ENCODE data around the gene FILIP1L.

FILIP1L gene

GRCh38 chr3:100008081-100008698 lies 106.1 kb downstream of the FILIP1L start:
- no peak for DNase-seq

- no peak for DNase-seq
These were observed 107.0 kb downstream of the FILIP1L start for GRCh38 chr3:100007313-100007712.

DNA sequence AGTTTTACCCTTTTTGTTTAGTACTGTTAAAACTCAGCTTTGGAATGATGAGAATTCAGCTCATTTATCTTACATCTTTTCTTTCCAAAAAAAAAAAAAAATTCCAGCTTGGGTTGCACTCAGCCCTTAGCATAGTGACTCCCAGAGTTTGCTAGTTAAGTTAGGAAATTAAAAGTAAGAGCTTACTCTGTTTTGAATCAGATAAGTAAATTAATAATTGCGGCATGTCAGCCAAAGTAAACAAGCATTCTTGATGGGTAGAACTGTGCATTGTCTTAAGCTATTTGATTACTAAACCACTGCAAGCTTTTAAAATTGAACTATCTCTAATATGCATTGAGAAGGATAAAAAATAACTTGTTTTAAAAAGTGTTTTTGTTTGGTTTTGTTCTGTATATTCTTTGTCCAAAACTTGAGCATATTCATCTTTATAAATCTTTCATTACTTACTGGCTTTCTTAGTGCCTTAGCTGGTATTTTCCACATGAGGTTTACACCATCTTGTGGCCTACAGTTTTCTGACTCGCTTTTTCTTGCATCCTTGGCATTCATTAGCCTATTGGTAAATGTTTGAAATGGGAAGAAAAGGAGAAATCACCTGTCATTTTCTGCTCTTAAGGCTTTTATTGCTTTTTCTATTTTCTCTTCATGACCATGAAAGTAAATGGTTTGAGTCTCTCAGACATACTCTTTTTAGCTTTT lies 107.6 kb downstream of the FILIP1L start:
- no peak for DNase-seq

DNA sequence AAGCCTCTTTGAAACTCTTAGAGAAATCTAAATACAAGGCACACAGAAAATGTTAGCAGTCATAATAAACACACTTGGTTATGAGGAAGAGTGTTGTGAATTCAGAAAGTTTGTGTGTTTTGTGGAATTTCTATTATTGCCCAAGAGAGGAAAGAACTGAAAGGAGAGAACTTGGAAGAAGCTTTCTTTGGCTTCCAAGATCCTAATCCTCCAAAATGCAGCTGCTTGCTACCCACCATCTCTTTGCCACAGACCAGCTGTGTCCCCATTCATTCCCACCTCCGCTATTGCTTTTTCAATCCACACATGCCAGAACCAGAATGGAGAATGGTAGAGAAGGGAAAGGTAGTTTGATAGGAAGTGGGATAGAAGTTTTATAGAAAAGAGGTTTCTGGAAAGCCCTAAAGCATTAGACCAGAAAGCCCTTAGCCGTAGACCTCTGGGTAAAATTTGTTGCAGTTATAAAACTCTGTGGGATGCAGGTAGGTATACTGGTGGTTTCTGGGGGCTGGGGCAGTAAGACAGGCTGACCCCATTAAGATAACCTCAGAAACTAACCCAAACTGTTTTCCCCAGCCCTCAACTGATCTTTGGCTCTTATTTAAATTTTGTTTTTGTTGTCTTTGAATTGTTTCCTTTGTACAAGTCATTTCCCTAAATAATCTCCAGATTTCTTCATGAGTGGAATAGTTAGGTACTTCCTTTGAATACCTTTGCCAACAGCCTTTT lies 108.5 kb downstream of the FILIP1L start:
- DNase-seq: no peak

DNA sequence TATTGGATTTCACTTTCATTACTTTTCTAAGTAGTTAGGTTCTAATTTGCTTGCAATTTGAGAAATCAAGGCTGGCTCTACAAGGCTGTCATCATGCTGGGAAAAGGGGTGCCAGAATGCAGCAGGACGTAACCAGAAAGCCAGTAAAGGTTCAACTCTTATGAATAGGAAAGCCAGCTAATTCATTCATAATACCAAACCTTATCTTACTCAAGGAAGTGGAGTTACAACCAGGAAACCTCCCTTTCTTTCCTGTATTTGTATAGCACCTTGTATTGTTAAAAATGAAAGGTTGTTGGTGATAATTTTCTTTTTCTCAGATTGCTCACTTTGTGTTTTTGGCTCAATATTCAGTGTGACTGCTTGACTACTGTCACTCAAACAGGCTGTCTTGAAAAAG lies 109.4 kb downstream of the FILIP1L start:
- no peak for DNase-seq

GRCh38 chr3:100003609-100004503 lies 110.4 kb downstream of the FILIP1L start:
- no peak for DNase-seq

GRCh38 chr3:100002599-100003350 lies 111.5 kb downstream of the FILIP1L start:
- no peak for DNase-seq

GRCh38 chr3:100001526-100002270 lies 112.6 kb downstream of the FILIP1L start:
- no peak for DNase-seq

DNA sequence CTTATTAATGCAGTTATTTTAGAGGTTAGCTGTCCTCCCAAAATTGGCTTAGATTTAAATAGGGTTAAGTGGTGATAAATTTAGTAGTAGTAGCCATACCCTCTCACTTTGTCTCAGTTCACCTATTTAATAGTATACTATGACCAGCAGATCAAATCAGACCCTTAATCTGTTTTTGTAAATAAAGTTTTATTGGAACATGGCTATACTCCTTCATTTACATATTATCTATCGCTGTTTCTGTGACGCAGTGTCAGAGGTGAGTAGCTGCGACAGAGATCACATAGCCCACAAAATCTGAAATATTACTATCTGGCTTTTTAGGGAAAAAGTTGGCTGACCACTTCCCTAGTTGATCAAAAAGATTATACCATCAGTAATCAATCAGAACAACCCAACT lies 113.2 kb downstream of the FILIP1L start:
- DNase-seq: no peak

DNA sequence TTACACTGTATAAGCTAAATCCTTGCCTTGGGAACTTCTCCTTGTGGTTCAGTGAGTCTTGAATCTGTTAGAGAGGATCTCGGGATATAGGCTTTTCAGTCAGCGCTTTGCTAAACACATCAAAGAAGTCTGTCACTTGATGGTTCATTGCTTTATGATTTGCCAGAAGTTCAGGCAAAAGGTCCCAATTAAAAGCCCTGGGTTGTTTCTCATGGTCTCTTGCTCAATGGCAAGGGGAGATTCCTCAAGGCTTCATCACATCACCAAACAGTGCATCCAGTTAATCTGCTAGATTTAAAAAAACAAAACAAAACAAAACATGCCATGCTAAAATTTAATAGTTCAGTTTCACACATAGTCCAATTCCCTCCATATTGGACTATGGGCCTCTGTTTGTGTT lies 114.8 kb downstream of the FILIP1L start:
- DNase-seq: no peak

DNA sequence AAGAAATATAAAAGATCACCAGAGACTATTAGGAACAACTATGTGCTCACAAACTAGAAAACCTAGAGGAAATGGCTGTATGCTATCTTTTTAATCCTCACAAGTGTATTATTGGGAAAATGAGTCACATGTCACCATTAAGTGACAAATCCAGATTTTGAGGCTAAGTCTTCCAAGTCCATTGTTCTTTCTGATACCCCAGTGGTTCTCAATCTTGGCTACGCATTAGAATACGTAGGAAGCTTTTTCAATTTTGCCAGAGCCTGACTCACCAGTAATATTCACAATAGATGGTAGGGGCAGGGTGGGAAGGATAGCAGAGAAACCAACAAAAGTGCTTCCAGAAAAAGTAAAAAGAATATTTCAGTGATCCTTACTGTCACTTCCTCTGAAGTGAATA lies 117.0 kb downstream of the FILIP1L start:
- no peak for DNase-seq

- DNase-seq: no peak
These were observed 124.1 kb downstream of the FILIP1L start for GRCh38 chr3:99990179-99990578.

DNA sequence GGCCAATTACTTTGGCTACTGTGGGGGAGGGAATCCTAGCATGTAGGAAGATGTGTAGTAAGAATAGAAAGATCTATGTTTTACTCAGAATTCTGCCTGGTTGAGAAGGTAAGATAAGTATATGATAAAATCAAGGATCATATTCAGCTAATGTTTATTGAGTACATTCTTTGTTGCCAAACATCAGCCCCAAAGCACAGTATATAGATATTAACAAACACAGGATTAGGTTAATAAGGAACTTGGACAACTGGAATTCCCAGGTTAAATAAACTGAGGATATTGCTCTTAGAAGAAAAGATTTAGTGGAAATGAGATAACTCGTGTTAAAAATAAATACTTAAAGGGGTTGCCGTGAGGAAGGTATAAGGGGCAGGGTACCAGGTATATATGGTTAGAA lies 129.6 kb downstream of the FILIP1L start:
- no peak for DNase-seq

DNA sequence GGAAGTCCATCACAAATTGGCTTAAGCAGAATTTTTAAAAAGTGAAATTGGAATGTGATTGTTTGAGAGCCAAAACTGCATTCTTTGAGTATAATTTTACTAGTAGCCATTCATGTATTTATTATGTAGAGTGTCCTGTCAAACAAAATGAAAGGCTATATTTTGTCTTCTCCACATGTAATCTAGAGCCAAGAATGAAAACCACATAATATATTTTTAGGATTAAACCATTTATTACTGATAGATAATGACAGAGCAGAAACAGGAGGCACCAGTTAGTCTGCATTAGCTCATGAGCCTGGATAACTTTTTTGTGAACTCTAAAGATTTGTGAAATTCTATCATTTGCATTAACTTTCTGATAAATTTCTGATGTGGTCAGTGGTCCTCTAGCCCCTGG lies 130.2 kb downstream of the FILIP1L start:
- DNase-seq: no peak

DNA sequence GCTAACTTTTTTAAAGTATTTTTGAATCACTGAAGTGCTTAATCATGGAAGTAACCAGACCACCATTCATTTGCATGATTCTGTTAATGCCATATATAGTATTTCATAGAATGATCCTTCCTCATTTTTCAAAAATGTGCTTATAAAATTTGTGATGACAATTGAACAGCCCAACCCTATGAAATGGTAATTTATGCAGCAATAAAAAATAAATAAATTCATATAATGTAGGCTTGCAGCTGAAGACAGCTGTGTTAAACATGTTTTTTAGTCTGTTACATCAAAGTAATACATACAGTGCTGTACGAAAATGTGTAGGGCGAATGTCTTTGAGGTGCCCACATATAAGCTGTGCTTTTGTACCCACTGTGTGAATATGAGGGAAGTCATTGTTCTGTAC lies 131.7 kb downstream of the FILIP1L start:
- no peak for DNase-seq

DNA sequence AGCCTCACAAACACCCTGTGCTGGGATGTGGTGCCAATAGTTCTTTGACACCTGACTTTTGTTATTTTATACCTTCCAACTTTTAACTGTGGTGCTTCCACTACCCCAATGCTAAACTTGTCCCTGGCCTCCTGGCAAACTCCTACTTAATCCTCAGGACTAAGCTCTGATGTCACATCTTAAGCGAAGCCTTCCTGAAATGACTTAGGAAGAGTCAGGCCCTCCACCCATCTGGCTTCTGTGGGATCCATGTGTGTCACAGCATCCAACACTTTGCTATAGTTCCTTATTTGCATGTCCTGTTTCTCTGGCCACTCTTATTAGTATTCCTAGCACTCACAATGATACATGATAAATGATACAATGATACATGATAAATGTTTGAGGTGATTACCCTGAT lies 133.2 kb downstream of the FILIP1L start:
- peak in 1 of 4 experiments; percentile 13 for DNase-seq

GRCh38 chr3:99980606-99981005 lies 133.7 kb downstream of the FILIP1L start:
- DNase-seq: no peak

DNA sequence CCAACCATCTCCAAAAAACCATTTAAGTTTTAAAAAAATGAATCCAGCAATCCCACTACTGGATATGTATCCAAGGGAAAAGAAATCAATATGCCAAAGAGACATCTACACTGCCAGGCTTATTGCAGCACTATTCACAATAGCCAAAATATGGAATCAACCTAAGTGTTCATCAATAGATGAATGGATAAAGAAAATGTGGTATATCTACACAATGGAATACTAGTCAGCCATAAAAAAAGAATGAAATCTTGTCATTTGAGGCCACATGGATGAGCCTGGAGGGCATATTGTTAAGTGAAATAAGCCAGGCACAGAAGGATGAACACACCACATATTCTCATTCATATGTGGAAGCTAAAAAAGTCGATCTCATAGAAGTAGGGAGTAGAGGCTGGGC lies 136.1 kb downstream of the FILIP1L start:
- DNase-seq: no peak

DNA sequence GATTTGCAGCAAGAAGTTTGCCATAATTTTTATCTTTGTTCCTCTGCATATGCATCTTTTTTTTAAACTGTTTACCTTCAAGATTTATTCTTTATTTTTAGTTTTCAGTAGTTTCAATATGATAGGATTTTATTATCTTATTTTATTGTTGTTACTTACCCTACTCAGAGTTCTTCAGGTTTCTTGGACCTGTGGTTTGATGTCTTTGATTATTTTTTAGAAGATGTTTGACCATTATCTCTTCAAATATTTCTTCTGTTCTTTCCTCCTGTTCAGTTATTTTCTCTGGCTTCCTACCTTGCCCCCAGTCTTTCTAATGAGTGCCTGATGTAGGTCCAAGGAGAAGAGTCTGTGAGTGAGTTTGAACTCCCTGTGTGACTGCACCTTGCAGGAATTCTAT lies 137.7 kb downstream of the FILIP1L start:
- no peak for DNase-seq

DNA sequence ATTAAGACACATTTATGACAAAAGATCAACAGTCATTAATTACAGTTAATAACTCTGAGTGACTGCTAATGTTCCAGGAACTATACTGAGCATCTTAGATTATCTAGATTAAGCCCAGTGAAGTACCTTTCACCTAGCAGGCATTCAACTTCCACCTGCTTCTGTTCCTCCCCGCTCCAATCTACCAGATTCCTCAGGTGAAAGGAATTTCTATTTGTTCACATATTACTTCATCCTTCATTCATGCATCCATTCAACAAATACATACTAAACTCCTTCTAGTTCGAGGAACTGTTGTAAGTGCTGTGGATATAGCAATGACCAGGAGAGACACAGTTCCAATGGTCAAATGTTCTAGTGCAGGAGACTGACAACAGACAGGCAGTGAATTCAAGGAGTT lies 139.3 kb downstream of the FILIP1L start:
- DNase-seq: no peak

DNA sequence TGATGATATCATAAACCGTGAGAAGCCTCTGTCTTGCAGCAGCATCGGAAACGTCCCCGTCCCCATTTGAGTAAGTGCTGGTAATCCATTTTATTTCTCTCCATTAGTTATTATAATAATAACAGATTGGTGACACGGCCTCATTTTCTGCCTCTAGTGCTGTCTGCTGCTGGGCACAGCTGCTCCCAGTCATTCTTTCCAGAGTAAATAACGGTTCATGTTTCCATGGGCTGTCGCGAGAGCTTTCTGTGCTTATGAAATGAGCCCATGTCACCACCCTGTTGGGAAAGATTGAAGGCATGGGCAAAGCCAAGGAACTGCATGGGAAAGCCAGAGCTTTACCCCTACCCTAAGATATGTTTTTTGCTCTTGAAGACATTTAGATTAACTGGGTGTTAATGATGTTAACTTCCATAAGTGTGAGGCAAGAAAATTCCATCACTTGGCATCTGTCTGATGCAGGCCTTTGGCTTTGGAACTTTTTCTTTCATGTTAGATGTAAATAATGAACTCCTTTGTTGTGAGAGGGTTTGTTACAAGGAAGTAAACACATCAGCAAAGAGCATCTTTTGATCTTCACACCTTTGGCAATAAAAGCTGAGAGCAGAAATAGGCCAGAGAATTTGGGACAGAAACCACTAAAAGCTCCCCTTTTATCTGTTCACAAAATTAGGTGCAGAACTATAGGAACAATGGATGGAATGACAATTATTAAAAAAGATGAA lies 141.8 kb downstream of the FILIP1L start:
- DNase-seq: no peak

Data from suppressor macrophage (primary cell).